Lower leg skin (tissue), 4 donors: ENCODE measurements around the gene GPR31. TPM values are rescaled to one million over a fixed set of nuclear protein-coding genes. Genes with fewer than 3 reads are reported as not detected.

Source experiments
- DNase-seq, 2 donors: peaks; one replicate each; pipeline ENCODE4 v3.0.0-alpha.2; 2019; ENCODE audit warnings: low spot score in 2 of 2
- H3K4me3 ChIP-seq: fragments of 200-600 bp; sonication (generic); 2 replicates; pipeline ENCODE4 v1.5.1; 2017; ENCODE audit warnings: mild to moderate bottlenecking, low read depth; ENCODE audit not compliant: poor library complexity, severe bottlenecking
- CTCF ChIP-seq, 3 donors: fragments of 450-650 bp; IDR thresholded peaks; one replicate each; pipeline ENCODE4 v1.5.1; 2016; ENCODE audit warnings: antibody characterized with exemption in 3 of 3, mild to moderate bottlenecking in 3 of 3, moderate library complexity in 2 of 3
- POLR2A ChIP-seq, 2 donors: fragments of 450-650 bp; IDR thresholded peaks; one replicate each; pipeline ENCODE4 v1.6.1; 2016 to 2017; ENCODE audit warnings: antibody characterized with exemption in 2 of 2, mild to moderate bottlenecking in 1 of 2, moderate library complexity in 1 of 2
- WGBS, 2 donors: methylation state at CpG; one replicate each; pipeline ENCODE4 v1.1.5; 2018; 5-methylcytosine and 5-hydroxymethylcytosine counted together
- intact Hi-C: fragments of 100-400 bp; cut with DNase I; formaldehyde crosslinking; loops from one replicate; pipeline ENCODE4 v1.15.0; 2023; ENCODE audit warnings: low total_unique reads
- total RNA-seq, 4 donors: library from RNA; depleted of rRNA; stranded (reverse); fragments of >200 nt; gene quantifications; one replicate each; pipeline ENCODE4 v1.1.0, GENCODE V29; 2016

The GPR31 gene
- total RNA-seq, 4 donors from 2014 or later, result not detected

DNA sequence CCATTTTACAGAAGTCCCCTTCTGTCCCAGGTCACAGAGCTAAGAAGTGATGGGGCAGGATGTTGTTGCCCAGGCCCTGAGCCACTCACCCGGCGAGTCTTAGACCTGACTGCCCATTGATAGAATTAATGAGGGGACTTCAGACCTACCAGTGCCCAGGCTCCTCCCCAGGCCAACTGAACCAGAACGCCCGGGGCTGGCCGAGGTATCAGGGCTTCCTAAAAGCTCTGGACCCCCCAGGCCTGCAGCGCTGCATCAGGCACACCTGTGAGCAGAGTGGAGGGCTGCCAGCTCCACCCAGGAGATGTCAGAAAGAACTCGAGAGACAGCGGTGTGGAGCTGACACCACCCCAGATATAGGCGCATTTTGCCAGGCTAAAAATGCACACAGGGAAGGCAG is 3.5 kb downstream of the GPR31 start:
- 70 to 74% methylated on average over 5 to 9 of the region's 9 CpGs for WGBS, 2 donors
- H3K4me3 ChIP-seq, result no peak overlapping the region
- intact Hi-C loops, result no loop called here
- no peak for DNase-seq
- no peak for TF ChIP-seq CTCF (IDR thresholded peaks at IDR 0.05)

DNA sequence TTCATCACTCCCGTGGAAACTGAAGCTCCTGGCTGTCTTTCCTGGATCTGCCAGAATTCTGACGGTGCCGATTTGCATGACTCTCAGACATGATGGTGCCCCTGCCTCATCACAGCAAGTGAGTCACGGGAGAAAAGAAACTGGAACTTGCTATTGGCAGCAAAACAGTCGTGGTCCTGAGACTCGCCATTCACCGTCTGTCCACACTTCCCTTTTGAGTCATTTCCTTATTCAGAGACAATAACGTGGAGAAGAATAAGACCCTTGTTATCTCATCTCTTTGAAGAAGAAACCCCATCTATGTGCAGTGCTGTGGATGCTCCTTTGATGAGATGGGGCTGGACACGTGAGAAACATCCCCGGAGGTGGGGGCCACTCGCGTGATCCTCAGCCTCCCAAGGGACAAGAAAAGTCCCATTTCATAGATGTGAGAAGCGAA is 4.2 kb downstream of the GPR31 start:
- TF ChIP-seq POLR2A (IDR thresholded peaks at IDR 0.05) (no peak), CTCF (IDR thresholded peaks at IDR 0.05) (no peak)
- 57% methylated on average over 13 of the region's 13 CpGs for WGBS, 2 donors
- intact Hi-C loops, result no loop called here
- no peak for DNase-seq
- no peak overlapping the region for H3K4me3 ChIP-seq

- intact Hi-C loops, result no loop called here
- WGBS, 2 donors, result 82 to 85% methylated on average over 9 of the region's 9 CpGs
- DNase-seq, result no peak
- TF ChIP-seq POLR2A (IDR thresholded peaks at IDR 0.05), result no peak
- no peak for TF ChIP-seq CTCF (IDR thresholded peaks at IDR 0.05)
- no peak overlapping the region for H3K4me3 ChIP-seq
Measured at GRCh38 chr6:167152862-167153261, 4.9 kb downstream of the GPR31 start.

- WGBS, 2 donors, result 86 to 89% methylated on average over 7 of the region's 7 CpGs
- TF ChIP-seq POLR2A (IDR thresholded peaks at IDR 0.05) (no peak), CTCF (IDR thresholded peaks at IDR 0.05) (no peak)
- H3K4me3 ChIP-seq, result no peak overlapping the region
- no peak for DNase-seq
- intact Hi-C loops, result no loop called here
Measured at GRCh38 chr6:167151648-167152047, 6.1 kb downstream of the GPR31 start.

GRCh38 chr6:167150941-167151549 is 6.7 kb downstream of the GPR31 start:
- no peak overlapping the region for H3K4me3 ChIP-seq
- TF ChIP-seq POLR2A (IDR thresholded peaks at IDR 0.05) (no peak), CTCF (IDR thresholded peaks at IDR 0.05) (no peak)
- 92 to 94% methylated on average over 6 of the region's 6 CpGs for WGBS, 2 donors
- intact Hi-C loops, result no loop called here
- DNase-seq, result no peak

GRCh38 chr6:167148997-167149396 is 8.8 kb downstream of the GPR31 start:
- H3K4me3 ChIP-seq, result no peak overlapping the region
- intact Hi-C loops, result loop anchor here (10.0 kb wide), 1 partner anchor 364 kb away; no protein-coding TSS in a partner anchor
- WGBS, 2 donors, result 65 to 72% methylated on average over 5 of the region's 5 CpGs
- no peak for TF ChIP-seq POLR2A (IDR thresholded peaks at IDR 0.05)
- no peak for TF ChIP-seq CTCF (IDR thresholded peaks at IDR 0.05)
- no peak for DNase-seq
